Measurements from ENCODE around the gene KCTD8. TPM values are rescaled to one million over a fixed set of nuclear protein-coding genes. Genes with fewer than 3 reads are reported as not detected.

KCTD8 gene
- 0.77 and 3.1 TPM in 2 replicates for total RNA-seq

DNA sequence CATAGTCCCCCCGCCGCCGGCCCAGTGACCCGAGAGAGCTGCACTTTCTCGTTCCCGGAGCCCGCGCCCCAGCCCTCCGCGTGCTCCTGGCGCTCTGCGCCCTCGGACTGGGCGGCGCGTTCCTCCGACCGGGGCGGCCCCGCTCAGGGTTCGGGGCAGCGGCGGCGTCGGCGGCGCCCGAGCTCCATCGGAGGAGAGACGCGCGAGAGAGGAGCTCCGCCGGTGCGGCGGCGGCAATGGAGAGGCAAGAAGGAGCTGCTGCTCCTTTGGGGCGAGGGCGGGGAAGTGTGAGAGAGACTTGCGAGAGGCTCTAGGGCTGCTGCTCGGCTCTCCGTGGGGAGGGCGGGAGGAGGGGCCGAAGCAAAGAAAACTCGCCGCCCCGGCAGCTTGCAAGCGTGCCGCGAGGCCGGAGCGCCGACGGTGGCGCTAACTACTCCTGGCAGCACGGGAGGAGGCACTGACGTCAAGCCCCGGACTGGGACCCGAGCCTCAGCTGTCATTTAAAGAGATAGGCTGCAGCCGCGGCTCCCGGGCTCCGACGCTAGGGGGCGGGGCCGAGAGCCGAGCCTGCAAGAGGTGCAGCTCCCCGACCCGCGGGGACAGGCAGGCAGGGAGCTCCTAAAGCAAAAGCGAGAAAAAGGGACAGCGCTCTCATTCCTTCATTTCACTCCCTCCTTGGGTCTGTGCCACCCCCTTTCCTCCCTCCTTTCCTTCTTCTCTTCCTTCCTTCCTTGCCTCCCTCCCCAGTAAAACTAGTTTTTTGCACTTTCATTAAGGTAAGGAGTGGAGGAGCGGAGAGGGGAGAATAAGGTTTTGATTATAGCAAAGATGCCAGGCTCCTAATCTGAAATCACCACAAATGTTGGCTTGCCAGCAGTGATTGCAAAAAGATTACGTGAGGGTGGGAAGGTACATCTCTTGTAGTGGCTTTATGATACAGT lies at the start of gene KCTD8:
KCTD8 (minus strand) TSS at position 289 of the 941 bp plus-strand sequence.

Other genes with a start within 250 kb of the KCTD8 start
- not detected in 2 replicates for gene YIPF7, start 202.8 kb upstream of the KCTD8 start, total RNA-seq
- 14.7 and 18.4 TPM in 2 replicates for gene GUF1, start 229.6 kb upstream of the KCTD8 start, total RNA-seq